MM.1S (cell line): ENCODE measurements around the gene SYTL2.

Experiments
- CTCF ChIP-seq: fragments of 300-600 bp; sonication (generic); IDR thresholded peaks from 2 replicates; pipeline ENCODE4 v1.5.1; 2016; ENCODE audit warnings: antibody characterized with exemption, low read length, mixed read lengths
- EZH2 ChIP-seq: fragments of 300-600 bp; sonication (generic); optimal IDR thresholded peaks from 2 replicates; pipeline ENCODE3; 2017; ENCODE audit warnings: low read depth, mild to moderate bottlenecking, antibody characterized with exemption, low read length, mixed read lengths
- EZH2phosphoT487 ChIP-seq: fragments of 300-600 bp; sonication (generic); IDR thresholded peaks from 2 replicates; pipeline ENCODE4 v1.6.1; 2018; ENCODE audit warnings: antibody characterized with exemption, low read length

GRCh38 chr11:85668157-85668556 lies 142.8 kb downstream of the SYTL2 start:
- no peak for TF ChIP-seq CTCF
- no peak for TF ChIP-seq EZH2phosphoT487
- TF ChIP-seq EZH2 = no peak
